IPS-18a (cell line): ENCODE results near the gene EEF2KMT.
"Not testable (repeated sequence)": the region's sequence is repeated elsewhere in the genome, so short reads cannot be mapped to it uniquely, and the experiment has no call there.

Source experiments
- H3K27ac ChIP-seq: one replicate; pipeline ENCODE4 v1.5.1; 2013; ENCODE audit warnings: low read length
- H3K27me3 ChIP-seq: one replicate; pipeline ENCODE4 v1.6.1; 2013; ENCODE audit warnings: mild to moderate bottlenecking, low read length; ENCODE audit not compliant: control insufficient read depth, insufficient read depth
- H3K36me3 ChIP-seq: one replicate; pipeline ENCODE4 v1.6.1; 2013; ENCODE audit warnings: low read depth, low read length; ENCODE audit not compliant: control insufficient read depth
- H3K4me1 ChIP-seq: one replicate; pipeline ENCODE4 v1.6.1; 2013; ENCODE audit warnings: low read depth, low read length; ENCODE audit not compliant: control insufficient read depth
- H3K4me3 ChIP-seq: one replicate; pipeline ENCODE4 v1.5.1; 2013; ENCODE audit warnings: low read length
- H3K9ac ChIP-seq: one replicate; pipeline ENCODE4 v1.6.1; 2013; ENCODE audit warnings: mild to moderate bottlenecking, low read length, moderate library complexity
- H3K9me3 ChIP-seq: one replicate; pipeline ENCODE4 v1.6.1; 2013; ENCODE audit warnings: low read depth, low read length; ENCODE audit not compliant: control insufficient read depth

Gene EEF2KMT

GRCh38 chr16:5089911-5090555 is 7.6 kb downstream of the EEF2KMT start:
- H3K27ac ChIP-seq, H3K4me3 ChIP-seq, H3K36me3 ChIP-seq, H3K4me1 ChIP-seq, H3K27me3 ChIP-seq, H3K9ac ChIP-seq, H3K9me3 ChIP-seq: not testable (repeated sequence)

- H3K4me3 ChIP-seq, H3K9ac ChIP-seq, H3K9me3 ChIP-seq, H3K36me3 ChIP-seq, H3K4me1 ChIP-seq, H3K27me3 ChIP-seq, H3K27ac ChIP-seq: not testable (repeated sequence)
Observed at GRCh38 chr16:5088936-5089335, 8.7 kb downstream of the EEF2KMT start.

GRCh38 chr16:5088086-5088790 is 9.4 kb downstream of the EEF2KMT start:
- not testable (repeated sequence) for H3K9ac ChIP-seq, H3K27ac ChIP-seq, H3K4me1 ChIP-seq, H3K4me3 ChIP-seq, H3K27me3 ChIP-seq, H3K36me3 ChIP-seq, H3K9me3 ChIP-seq

DNA sequence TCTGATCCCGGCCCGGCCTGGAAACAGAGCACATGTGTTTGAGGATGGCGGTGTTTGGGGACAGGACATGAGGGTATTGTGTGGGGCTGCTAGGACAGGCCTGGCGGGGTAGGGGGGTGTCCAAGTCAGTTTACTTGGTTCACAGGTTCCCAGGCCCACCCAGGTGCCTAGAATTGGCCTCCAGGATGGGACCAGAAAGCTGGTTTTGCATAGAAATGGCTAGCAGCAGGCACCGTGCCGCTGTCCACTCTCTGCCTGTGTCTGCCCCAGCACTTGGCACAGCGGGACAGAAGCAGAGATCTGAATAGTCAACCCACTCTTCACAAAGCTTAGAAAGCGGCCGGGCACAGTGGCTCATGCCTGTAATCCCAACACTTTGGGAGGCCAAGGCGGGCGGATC is 11.9 kb downstream of the EEF2KMT start:
- not testable (repeated sequence) for H3K4me3 ChIP-seq, H3K4me1 ChIP-seq, H3K9me3 ChIP-seq, H3K27ac ChIP-seq, H3K27me3 ChIP-seq, H3K9ac ChIP-seq
- peaks cover 11% of the 10 kb centered on the region for H3K36me3 ChIP-seq

DNA sequence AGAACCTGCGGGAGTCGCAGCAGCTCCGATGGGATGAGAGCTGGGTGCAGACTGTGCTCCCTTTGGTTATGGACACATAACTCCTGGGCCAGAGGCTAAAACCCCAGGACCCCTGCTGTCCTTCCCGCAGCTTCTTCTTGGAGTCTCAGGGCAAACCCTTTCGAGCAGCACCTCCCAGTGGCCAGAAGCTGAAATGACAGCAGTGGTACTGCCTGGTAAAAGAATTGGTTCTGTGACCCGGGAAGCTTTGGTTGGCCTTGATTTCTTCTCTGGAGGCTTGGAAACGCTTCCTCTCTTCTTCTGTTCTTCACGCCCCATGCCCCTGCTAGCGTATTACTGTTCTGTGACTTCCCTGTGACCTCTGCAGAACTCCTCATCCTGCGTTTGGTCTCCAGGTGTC is 12.8 kb downstream of the EEF2KMT start:
- H3K9ac ChIP-seq, H3K4me3 ChIP-seq, H3K4me1 ChIP-seq, H3K9me3 ChIP-seq, H3K27ac ChIP-seq, H3K27me3 ChIP-seq: not testable (repeated sequence)
- peaks cover 11% of the 10 kb centered on the region for H3K36me3 ChIP-seq

DNA sequence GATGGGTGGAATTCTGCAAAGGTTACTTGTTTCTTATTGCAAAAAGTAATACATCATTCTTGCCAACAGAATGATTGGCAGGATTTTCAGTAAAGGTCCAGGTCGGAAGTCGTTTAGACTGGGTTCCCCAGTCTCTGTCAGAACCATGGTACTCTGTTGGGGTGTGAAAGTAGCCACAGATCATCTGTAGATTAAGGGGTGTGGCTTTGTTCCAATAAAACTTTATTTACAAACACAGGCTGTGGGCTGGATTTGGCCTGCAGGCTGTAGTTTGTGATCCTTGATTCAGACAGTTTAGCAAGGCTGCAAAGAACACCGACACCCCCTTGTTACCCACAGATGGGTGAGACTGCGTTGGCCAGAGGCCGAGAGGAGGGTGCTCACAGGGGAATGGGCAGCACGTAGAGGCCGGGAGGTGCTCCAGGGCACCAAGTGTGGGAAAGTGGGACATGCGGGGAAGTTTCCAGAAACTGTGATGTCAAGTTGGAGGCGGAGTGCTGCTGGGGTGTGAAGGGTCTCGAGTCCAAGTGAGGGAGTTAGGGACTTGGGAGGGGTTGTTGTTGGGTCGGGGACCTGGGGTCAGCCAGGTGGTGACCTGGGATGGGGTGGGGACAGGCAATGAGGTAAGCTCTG is 13.4 kb downstream of the EEF2KMT start:
- H3K9ac ChIP-seq, H3K4me1 ChIP-seq, H3K27ac ChIP-seq, H3K27me3 ChIP-seq, H3K4me3 ChIP-seq, H3K9me3 ChIP-seq: not testable (repeated sequence)
- peaks cover 11% of the 10 kb centered on the region for H3K36me3 ChIP-seq

DNA sequence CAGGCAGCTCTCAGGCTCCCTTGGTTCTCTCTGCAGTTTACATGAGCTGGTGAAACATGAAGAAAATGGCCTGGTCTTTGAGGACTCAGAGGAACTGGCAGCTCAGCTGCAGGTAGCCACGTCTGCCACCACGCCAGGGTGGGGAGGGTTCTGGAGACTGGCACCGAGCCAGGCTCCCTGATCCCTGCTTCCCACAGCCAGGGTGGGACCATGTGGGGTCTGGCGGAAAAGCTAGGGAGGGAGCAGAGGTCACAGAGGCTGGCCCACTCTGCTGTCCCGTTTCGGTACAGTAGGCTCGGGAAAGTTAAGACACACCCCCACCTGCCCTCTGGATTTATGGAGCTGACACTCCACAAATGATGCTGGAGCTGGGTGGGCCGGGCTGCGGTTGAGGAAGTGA is 13.9 kb downstream of the EEF2KMT start:
- not testable (repeated sequence) for H3K27ac ChIP-seq, H3K9ac ChIP-seq, H3K4me1 ChIP-seq, H3K9me3 ChIP-seq, H3K4me3 ChIP-seq, H3K27me3 ChIP-seq
- H3K36me3 ChIP-seq = peaks cover 15% of the 10 kb centered on the region

GRCh38 chr16:5080996-5081395 is 16.6 kb downstream of the EEF2KMT start:
- not testable (repeated sequence) for H3K27ac ChIP-seq, H3K4me1 ChIP-seq, H3K4me3 ChIP-seq, H3K9ac ChIP-seq, H3K9me3 ChIP-seq, H3K27me3 ChIP-seq
- peaks cover 23% of the 10 kb centered on the region for H3K36me3 ChIP-seq

GRCh38 chr16:5080461-5080860 is 17.1 kb downstream of the EEF2KMT start:
- not testable (repeated sequence) for H3K4me3 ChIP-seq, H3K9ac ChIP-seq, H3K27me3 ChIP-seq, H3K27ac ChIP-seq, H3K4me1 ChIP-seq, H3K9me3 ChIP-seq
- peaks cover 28% of the 10 kb centered on the region for H3K36me3 ChIP-seq

GRCh38 chr16:5078626-5079025 is 19.0 kb downstream of the EEF2KMT start:
- no peak overlapping the region for H3K9ac ChIP-seq
- H3K27me3 ChIP-seq = no peaks in the 10 kb centered on the region
- no peaks in the 10 kb centered on the region for H3K9me3 ChIP-seq
- no peak overlapping the region for H3K27ac ChIP-seq
- no peaks in the 10 kb centered on the region for H3K4me1 ChIP-seq
- H3K4me3 ChIP-seq = no peak overlapping the region
- peaks cover 35% of the 10 kb centered on the region for H3K36me3 ChIP-seq

GRCh38 chr16:5077304-5077703 is 20.3 kb downstream of the EEF2KMT start:
- H3K4me1 ChIP-seq = peaks cover 4% of the 10 kb centered on the region
- H3K9ac ChIP-seq = no peak overlapping the region
- H3K27me3 ChIP-seq = no peaks in the 10 kb centered on the region
- H3K9me3 ChIP-seq = no peaks in the 10 kb centered on the region
- peaks cover 38% of the 10 kb centered on the region for H3K36me3 ChIP-seq
- no peak overlapping the region for H3K27ac ChIP-seq
- H3K4me3 ChIP-seq = no peak overlapping the region

- no peaks in the 10 kb centered on the region for H3K9me3 ChIP-seq
- no peak overlapping the region for H3K4me3 ChIP-seq
- H3K4me1 ChIP-seq = peaks cover 6% of the 10 kb centered on the region
- peaks cover 35% of the 10 kb centered on the region for H3K36me3 ChIP-seq
- H3K27ac ChIP-seq = no peak overlapping the region
- no peaks in the 10 kb centered on the region for H3K27me3 ChIP-seq
- no peak overlapping the region for H3K9ac ChIP-seq
Observed at GRCh38 chr16:5075637-5076036, 22.0 kb downstream of the EEF2KMT start.
